ENCODE data around the gene TAPBP.
A peak's percentile ranks its signal among the peaks of the same experiment; 100 is the strongest.
"Not testable (repeated sequence)": the region's sequence is repeated elsewhere in the genome, so short reads cannot be mapped to it uniquely, and the experiment has no call there.

TAPBP gene

DNA sequence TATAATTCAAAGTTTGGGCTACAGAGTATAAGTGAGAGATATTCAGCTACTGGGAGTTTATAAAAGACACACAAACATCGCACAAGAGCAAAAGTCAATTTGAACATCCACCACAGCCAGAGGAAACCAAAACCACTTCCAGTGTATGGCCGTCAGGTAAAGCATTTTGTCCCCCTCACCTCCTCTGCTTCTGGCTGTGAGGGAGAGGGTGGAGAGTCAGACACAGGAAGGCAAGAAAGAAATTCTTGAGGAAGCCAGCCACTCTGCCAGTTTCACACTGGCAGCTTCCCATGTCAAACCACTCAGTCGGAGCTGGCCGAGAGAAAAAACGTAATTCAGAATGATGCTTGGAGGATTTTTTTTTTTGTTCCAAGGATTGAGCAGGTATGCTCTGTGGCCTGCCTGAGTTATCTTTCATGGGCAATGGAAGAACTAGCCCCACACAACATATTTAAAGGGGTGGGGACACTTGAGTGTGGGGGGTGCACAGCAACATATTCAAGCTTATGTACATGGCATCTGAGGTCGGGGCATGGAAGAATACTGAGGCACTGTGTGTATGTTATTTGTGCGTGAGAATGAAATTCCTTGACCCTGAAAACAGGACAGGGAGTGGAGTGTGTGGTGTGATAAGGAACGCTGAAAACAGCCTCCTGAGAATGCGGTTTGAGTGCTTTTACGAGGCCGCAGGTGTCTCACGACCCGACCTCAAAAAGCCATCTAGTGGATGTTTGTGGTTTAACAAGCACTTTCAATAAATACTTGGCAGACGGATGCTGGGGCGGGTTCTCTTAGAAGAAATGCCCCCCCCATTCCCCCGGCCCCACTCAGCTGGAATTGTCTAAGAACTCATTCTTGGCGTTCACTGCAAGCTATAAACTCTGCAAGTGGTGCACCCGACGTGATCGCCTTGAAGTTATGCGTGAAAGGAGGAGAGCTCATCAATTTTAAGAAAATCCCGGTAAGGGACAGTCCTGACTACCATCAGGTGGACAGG lies 31.1 kb upstream of the TAPBP start:
- peak overlapping the region in 5 of 10 experiments; percentile 13 to 45 (median 34); a peak in 7 of 20 replicates for H3K4me3 ChIP-seq
- H3K36me3 ChIP-seq = no peaks in the 10 kb centered on the region
- peak overlapping the region; percentile 54 to 83 (median 79) for H3K4me2 ChIP-seq
- no peaks in the 10 kb centered on the region for H3K9me3 ChIP-seq (replicated peaks in 1 of 11)
- no peak for TF ChIP-seq Cebpa-rat (IDR thresholded peaks at IDR 0.05)
- H3K27ac ChIP-seq = no peak overlapping the region
- H3K27me3 ChIP-seq = no peaks in the 10 kb centered on the region
- H4K20me1 ChIP-seq = no peaks in the 10 kb centered on the region
- peak overlapping the region in 2 of 11 experiments; percentile 0 to 20; a peak in 2 of 22 replicates for H3K9ac ChIP-seq
- H3K4me1 ChIP-seq = peaks cover 6 to 24% (median 20%) of the 10 kb centered on the region in 10 experiments; a peak in 18 of 20 replicates

DNA sequence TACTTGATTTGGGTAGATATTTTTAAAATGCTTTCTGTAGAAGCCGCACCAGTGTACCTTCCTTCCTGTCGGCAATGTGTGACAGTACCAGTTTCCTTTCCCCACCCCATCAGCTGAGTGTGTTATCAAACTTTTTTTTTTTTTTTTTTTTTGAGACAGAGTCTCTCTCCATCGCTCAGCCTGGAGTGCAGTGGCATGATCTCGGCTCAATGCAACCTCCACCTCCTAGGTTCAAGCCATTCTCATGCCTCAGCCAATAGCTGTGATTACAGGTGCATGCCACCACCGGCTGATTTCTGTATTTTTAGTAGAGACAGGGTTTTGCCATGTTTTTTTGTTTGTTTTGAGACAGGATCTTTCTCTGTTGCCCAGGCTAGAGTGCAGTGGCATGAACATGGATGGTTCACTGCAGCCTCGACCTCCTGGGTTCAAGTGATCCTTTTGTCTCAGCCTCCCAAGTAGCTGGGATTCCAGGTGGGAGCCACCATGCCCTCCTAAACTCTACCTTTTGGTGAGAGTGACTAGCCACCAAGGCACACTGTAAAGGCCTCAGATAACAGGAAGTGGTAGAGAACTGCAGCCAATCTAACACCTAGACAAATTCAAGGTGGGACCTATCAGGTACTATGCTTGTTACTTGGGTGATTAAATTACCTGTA lies 30.2 kb upstream of the TAPBP start:
- no peak overlapping the region for H3K9ac ChIP-seq
- H3K4me1 ChIP-seq = peaks cover 6 to 24% (median 20%) of the 10 kb centered on the region in 10 experiments; a peak in 18 of 20 replicates
- no peak overlapping the region for H3K27ac ChIP-seq
- no peak for TF ChIP-seq Cebpa-rat (IDR thresholded peaks at IDR 0.05)
- H3K4me3 ChIP-seq = no peak overlapping the region
- no peaks in the 10 kb centered on the region for H3K27me3 ChIP-seq
- no peaks in the 10 kb centered on the region for H4K20me1 ChIP-seq
- no peaks in the 10 kb centered on the region for H3K9me3 ChIP-seq (replicated peaks in 1 of 11)
- no peaks in the 10 kb centered on the region for H3K36me3 ChIP-seq
- H3K4me2 ChIP-seq = peak overlapping the region in 10 of 11 experiments; percentile 54 to 83 (median 76); a peak in 20 of 22 replicates

DNA sequence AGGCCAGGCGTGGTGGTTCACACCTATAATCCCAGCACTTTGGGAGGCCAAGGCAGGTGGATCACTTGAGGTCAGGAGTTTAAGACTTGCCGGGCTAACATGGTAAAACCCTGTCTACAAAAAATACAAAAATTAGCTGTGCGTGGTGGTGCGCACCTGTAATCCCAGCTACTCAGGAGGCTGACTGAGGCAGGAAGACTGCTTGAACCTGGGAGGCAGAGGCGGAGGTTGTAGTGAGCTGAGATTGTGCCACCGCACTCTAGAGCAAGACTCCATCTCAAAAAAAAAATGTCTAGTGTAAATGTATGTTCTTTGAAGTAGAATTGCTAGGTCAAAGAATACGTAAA lies 29.7 kb upstream of the TAPBP start:
- not testable (repeated sequence) for H3K27me3 ChIP-seq; H4K20me1 ChIP-seq; H3K9me3 ChIP-seq (replicated peaks in 1 of 11); H3K36me3 ChIP-seq; H3K9ac ChIP-seq; H3K27ac ChIP-seq; H3K4me3 ChIP-seq
- Histone ChIP-seq H3K4me1 (peaks cover 6 to 24% (median 20%) of the 10 kb centered on the region in 10 experiments; a peak in 18 of 20 replicates), H3K4me2 (peak overlapping the region in 10 of 11 experiments; percentile 54 to 83 (median 76); a peak in 17 of 22 replicates)

DNA sequence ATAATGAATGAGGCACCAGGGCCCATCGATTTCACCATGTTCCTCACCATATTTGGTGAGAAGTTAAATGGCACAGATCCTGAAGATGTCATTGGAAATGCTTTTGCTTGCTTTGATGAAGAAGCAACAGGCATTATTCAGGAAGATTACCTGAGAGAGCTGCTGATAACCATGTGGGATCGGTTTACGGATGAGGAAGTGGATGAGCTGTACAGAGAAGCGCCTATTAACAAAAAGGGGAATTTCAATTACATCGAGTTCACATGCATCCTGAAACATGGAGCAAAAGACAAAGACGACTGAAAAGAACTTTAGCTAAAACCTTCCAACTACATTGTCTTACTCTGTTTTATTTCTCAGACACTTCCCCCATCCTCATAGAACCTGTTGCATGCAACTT lies 25.3 kb upstream of the TAPBP start:
- H3K9me3 ChIP-seq (replicated peaks in 1 of 11) = no peaks in the 10 kb centered on the region
- no peak for TF ChIP-seq Cebpa-rat (IDR thresholded peaks at IDR 0.05)
- H3K36me3 ChIP-seq = no peaks in the 10 kb centered on the region
- peaks cover 0 to 11% (median 8%) of the 10 kb centered on the region in 10 experiments; a peak in 18 of 20 replicates for H3K4me1 ChIP-seq
- no peak overlapping the region for H3K27ac ChIP-seq
- no peaks in the 10 kb centered on the region for H4K20me1 ChIP-seq
- no peak overlapping the region for H3K9ac ChIP-seq
- H3K27me3 ChIP-seq = no peaks in the 10 kb centered on the region
- H3K4me3 ChIP-seq = no peak overlapping the region
- no peak overlapping the region for H3K4me2 ChIP-seq

DNA sequence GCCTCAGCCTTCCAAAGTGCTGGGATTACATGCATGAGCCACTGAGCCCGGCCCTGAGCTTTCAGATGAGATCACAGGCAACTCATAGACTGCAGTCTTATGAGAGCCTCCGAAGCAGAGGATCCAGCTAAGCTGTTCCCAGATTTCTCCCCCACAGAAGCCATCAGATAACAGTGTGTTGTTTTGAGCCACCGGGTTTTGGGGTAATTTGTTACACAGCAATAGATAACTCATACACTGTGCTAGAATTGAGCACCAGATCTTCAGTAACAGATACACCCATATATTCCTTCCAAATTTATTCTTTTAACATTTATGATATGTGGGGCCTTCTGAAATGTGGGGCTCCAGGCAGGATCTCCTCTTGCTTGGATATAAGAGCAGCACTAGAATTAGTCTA lies 22.6 kb upstream of the TAPBP start:
- no peaks in the 10 kb centered on the region; a peak in 1 of 20 replicates for H3K4me1 ChIP-seq
- H3K4me2 ChIP-seq = no peak overlapping the region
- H3K9me3 ChIP-seq (replicated peaks in 1 of 11) = no peaks in the 10 kb centered on the region
- H3K4me3 ChIP-seq = no peak overlapping the region
- H3K9ac ChIP-seq = no peak overlapping the region
- H3K27ac ChIP-seq = no peak overlapping the region
- no peaks in the 10 kb centered on the region for H4K20me1 ChIP-seq
- no peak for TF ChIP-seq Cebpa-rat (IDR thresholded peaks at IDR 0.05)
- H3K36me3 ChIP-seq = no peaks in the 10 kb centered on the region
- no peaks in the 10 kb centered on the region for H3K27me3 ChIP-seq

DNA sequence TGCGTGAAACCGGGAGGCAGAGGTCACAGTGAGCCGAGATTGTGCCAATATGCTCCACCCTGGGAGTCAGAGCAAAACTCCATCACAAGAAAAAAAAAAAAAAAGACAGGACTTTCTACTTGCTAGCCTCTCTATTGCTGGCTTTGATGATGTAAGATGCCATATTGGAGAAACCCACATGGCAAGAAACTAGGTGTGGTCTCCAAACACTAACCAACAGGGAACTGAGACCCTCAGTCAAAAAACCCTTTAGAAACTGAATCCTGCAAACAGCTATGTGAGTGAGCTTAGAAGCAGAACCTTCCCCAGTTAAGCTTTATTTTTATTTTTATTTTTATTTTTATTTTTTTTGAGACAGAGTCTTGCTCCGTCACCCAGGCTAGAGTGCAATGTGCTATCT lies 22.0 kb upstream of the TAPBP start:
- Histone ChIP-seq H3K4me1 (peaks cover 0 to 1% (median 0%) of the 10 kb centered on the region in 10 experiments; a peak in 2 of 20 replicates), H4K20me1 (no peaks in the 10 kb centered on the region), H3K27ac (no peak overlapping the region), H3K36me3 (no peaks in the 10 kb centered on the region), H3K4me2 (no peak overlapping the region), H3K9ac (no peak overlapping the region), H3K27me3 (no peaks in the 10 kb centered on the region), H3K9me3 (replicated peaks in 1 of 11) (no peaks in the 10 kb centered on the region), H3K4me3 (no peak overlapping the region)
- TF ChIP-seq Cebpa-rat (IDR thresholded peaks at IDR 0.05) = no peak

DNA sequence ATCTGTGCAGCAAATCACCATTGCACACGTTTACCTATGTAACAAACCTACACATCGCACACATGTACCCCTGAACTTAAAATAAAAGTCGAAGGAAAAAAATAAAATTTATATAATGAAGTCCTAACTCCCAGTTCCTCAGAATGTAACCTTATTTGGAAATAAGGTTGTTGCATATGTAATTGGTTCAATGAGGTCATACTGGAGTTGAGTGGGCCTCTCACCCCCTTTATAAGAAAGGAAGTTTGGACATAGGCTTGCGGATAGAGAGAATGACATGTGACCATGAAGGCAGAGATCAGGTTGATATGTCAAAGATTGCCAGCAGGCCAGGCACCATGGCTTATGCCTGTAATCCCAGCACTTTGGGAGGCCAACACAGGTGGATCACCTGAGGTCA lies 19.8 kb upstream of the TAPBP start:
- TF ChIP-seq Cebpa-rat (IDR thresholded peaks at IDR 0.05) = no peak
- Histone ChIP-seq H3K27me3 (no peaks in the 10 kb centered on the region), H3K27ac (no peak overlapping the region), H3K4me1 (peaks cover 0 to 5% (median 0%) of the 10 kb centered on the region in 10 experiments; a peak in 2 of 20 replicates), H3K4me2 (no peak overlapping the region), H4K20me1 (no peaks in the 10 kb centered on the region), H3K9ac (no peak overlapping the region), H3K4me3 (no peak overlapping the region), H3K9me3 (replicated peaks in 1 of 11) (no peaks in the 10 kb centered on the region), H3K36me3 (no peaks in the 10 kb centered on the region)

DNA sequence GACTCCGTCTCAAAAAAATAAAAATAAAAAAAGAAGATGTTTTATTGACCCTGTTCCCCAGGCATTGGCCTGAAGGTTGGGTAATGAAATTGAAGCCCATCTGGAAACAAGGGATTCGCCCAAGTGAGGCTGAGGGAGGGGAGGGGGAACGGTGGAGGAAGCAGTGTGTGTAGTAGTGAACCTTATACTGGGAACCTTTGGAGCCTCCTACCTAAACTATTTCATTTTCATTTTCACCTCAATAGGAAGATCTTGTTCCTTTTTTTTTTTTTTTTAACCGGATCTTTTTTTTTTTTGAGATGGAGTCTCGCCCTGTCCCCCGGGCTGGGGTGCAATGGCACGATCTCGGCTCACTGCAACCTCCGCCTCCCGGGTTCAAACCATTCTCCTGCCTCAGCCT lies 16.9 kb upstream of the TAPBP start:
- Histone ChIP-seq H3K9me3 (replicated peaks in 1 of 11) (no peaks in the 10 kb centered on the region), H3K36me3 (no peaks in the 10 kb centered on the region), H3K27me3 (no peaks in the 10 kb centered on the region), H4K20me1 (no peaks in the 10 kb centered on the region), H3K27ac (no peak overlapping the region), H3K4me3 (no peak overlapping the region), H3K9ac (no peak overlapping the region), H3K4me2 (no peak overlapping the region), H3K4me1 (peaks cover 0 to 5% (median 0%) of the 10 kb centered on the region in 10 experiments; a peak in 2 of 20 replicates)
- no peak for TF ChIP-seq Cebpa-rat (IDR thresholded peaks at IDR 0.05)

DNA sequence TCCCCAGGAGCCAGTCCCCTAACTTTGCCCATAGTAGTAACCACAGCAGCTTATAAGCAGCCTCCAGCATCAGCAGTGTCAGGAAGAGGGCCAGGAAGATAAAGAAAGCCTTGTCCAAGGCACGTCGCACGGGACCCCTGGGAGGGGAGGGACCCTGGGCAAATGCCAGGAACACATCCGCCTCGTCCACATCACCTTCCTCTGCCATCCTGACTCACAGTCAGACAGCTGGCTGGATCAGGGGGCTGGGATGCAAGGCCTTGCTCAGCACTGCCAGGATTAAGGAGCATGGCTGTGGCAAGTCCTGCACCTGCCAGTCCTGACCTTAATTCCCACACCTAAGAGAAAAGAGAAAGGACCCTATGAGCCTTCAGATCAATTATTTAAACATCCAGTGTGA lies 15.2 kb upstream of the TAPBP start:
- Histone ChIP-seq H3K9me3 (replicated peaks in 1 of 11) (no peaks in the 10 kb centered on the region), H3K4me1 (peaks cover 4 to 10% (median 6%) of the 10 kb centered on the region in 10 experiments), H3K4me3 (no peak overlapping the region), H3K27ac (no peak overlapping the region), H3K4me2 (no peak overlapping the region), H3K27me3 (no peaks in the 10 kb centered on the region), H3K9ac (no peak overlapping the region), H4K20me1 (no peaks in the 10 kb centered on the region), H3K36me3 (no peaks in the 10 kb centered on the region)
- TF ChIP-seq Cebpa-rat (IDR thresholded peaks at IDR 0.05) = no peak
